Measurements from ENCODE around the gene CNOT2. TPM values are rescaled to one million over a fixed set of nuclear protein-coding genes. Genes with fewer than 3 reads are reported as not detected.

The CNOT2 gene
- total and polyA plus RNA-seq, 4 donors: 17.5 to 93.4 (median 49.0) TPM

DNA sequence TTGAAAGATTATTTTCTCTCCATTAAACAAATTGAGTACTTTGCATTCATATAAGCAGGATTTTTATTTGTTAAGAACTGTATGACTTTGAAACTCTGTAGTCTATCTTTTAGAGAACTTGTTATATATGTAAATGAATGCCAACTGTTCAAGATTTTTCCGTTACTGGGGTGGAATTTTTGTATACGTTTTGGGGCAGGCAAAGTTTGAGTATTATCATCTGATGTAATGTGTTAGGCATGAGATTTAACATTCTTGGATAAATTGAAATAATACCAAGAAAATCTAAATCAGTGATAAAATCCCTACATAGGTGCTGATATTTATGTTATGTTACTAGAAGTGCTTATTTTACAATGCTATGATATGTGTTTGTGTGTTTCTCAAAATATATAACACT is 8.4 kb downstream of the CNOT2 start:
- Histone ChIP-seq H3K36me3 (ENCODE audit: control insufficient read depth in 4 of 4, insufficient read depth in 3 of 4, low read depth in 1 of 4, low read length in 3 of 4) (no peaks in the 10 kb centered on the region), H3K27ac (ENCODE audit: low read depth in 1 of 2, low read length in 2 of 2) (no peak overlapping the region), H3K27me3 (ENCODE audit: control insufficient read depth in 4 of 4, insufficient read depth in 4 of 4, low read length in 3 of 4) (no peaks in the 10 kb centered on the region), H3K9me3 (ENCODE audit: control insufficient read depth in 4 of 4, low read length in 3 of 4) (no peaks in the 10 kb centered on the region), H3K4me3 (ENCODE audit: low read depth in 1 of 3, low read length in 3 of 3) (no peak overlapping the region), H3K4me1 (ENCODE audit: control insufficient read depth in 4 of 4, insufficient read depth in 4 of 4, low read length in 3 of 4) (peaks cover 4 to 21% (median 12%) of the 10 kb centered on the region in 4 donors), H3K9ac (ENCODE audit: low read depth in 1 of 2, low read length in 2 of 2) (no peak overlapping the region)
- TF ChIP-seq REST (IDR thresholded peaks at IDR 0.05): no peak
- TF ChIP-seq MAX (IDR thresholded peaks at IDR 0.05): no peak
- TF ChIP-seq YY1 (IDR thresholded peaks at IDR 0.05): no peak
- TF ChIP-seq EGR1 (IDR thresholded peaks at IDR 0.05; ENCODE audit: low read depth in 2 of 2): no peak
- TF ChIP-seq SP1 (IDR thresholded peaks at IDR 0.05): no peak
- TF ChIP-seq, protein P1, sequence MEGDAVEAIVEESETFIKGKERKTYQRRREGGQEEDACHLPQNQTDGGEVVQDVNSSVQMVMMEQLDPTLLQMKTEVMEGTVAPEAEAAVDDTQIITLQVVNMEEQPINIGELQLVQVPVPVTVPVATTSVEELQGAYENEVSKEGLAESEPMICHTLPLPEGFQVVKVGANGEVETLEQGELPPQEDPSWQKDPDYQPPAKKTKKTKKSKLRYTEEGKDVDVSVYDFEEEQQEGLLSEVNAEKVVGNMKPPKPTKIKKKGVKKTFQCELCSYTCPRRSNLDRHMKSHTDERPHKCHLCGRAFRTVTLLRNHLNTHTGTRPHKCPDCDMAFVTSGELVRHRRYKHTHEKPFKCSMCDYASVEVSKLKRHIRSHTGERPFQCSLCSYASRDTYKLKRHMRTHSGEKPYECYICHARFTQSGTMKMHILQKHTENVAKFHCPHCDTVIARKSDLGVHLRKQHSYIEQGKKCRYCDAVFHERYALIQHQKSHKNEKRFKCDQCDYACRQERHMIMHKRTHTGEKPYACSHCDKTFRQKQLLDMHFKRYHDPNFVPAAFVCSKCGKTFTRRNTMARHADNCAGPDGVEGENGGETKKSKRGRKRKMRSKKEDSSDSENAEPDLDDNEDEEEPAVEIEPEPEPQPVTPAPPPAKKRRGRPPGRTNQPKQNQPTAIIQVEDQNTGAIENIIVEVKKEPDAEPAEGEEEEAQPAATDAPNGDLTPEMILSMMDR (IDR thresholded peaks at IDR 0.05; ENCODE audit: low read depth, low read length, missing input control): no peak
- TF ChIP-seq FOXA2 (IDR thresholded peaks at IDR 0.05): no peak
- TF ChIP-seq TAF1 (conservative IDR thresholded peaks at IDR 0.05): no peak
- no peak for TF ChIP-seq ZBTB33 (IDR thresholded peaks at IDR 0.05)
- no peak for TF ChIP-seq GABPA (IDR thresholded peaks at IDR 0.05 in 1 of 2, conservative IDR thresholded peaks at IDR 0.05 in 1 of 2)
- TF ChIP-seq, protein P2, sequence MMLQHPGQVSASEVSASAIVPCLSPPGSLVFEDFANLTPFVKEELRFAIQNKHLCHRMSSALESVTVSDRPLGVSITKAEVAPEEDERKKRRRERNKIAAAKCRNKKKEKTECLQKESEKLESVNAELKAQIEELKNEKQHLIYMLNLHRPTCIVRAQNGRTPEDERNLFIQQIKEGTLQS (IDR thresholded peaks at IDR 0.05): no peak
- no peak for TF ChIP-seq NR2F2 (IDR thresholded peaks at IDR 0.05)
- TF ChIP-seq RXRA (IDR thresholded peaks at IDR 0.05): no peak
- no peak for TF ChIP-seq HNF4A (conservative IDR thresholded peaks at IDR 0.05)
- DNase-seq (ENCODE audit: low spot score): no peak
- WGBS: 75% methylated on average over 2 of the region's 2 CpGs

DNA sequence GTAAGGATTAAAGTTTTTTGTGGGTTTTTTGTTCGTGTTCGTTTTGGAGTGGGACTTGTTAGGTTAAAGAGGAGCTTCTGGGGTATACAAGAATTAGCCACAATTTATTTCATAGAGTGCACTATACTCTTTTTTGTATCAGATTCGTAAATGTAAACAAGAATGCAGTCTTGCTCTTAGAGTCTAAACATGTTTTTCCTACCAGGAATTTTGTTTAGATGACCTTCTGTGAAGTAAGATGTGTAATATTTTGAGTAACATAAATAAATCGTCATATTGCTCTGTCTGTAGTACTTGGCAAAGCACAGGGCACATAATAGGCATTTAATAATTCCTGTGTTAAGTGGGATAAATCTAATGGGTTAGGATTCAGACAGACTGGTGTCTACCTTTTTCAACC is 9.6 kb downstream of the CNOT2 start:
- Histone ChIP-seq H3K27ac (ENCODE audit: low read depth in 1 of 2, low read length in 2 of 2) (no peak overlapping the region), H3K4me1 (ENCODE audit: control insufficient read depth in 4 of 4, insufficient read depth in 4 of 4, low read length in 3 of 4) (peaks cover 2 to 16% (median 10%) of the 10 kb centered on the region in 4 donors), H3K9me3 (ENCODE audit: control insufficient read depth in 4 of 4, low read length in 3 of 4) (no peaks in the 10 kb centered on the region), H3K27me3 (ENCODE audit: control insufficient read depth in 4 of 4, insufficient read depth in 4 of 4, low read length in 3 of 4) (no peaks in the 10 kb centered on the region), H3K4me3 (ENCODE audit: low read depth in 1 of 3, low read length in 3 of 3) (no peak overlapping the region), H3K9ac (ENCODE audit: low read depth in 1 of 2, low read length in 2 of 2) (no peak overlapping the region), H3K36me3 (ENCODE audit: control insufficient read depth in 4 of 4, insufficient read depth in 3 of 4, low read depth in 1 of 4, low read length in 3 of 4) (no peaks in the 10 kb centered on the region)
- WGBS: 86% methylated on average over 4 of the region's 4 CpGs
- DNase-seq (ENCODE audit: low spot score): no peak
- TF ChIP-seq FOXA2 (IDR thresholded peaks at IDR 0.05): no peak
- TF ChIP-seq SP1 (IDR thresholded peaks at IDR 0.05): no peak
- no peak for TF ChIP-seq FOXA1 (IDR thresholded peaks at IDR 0.05)
- TF ChIP-seq GABPA (IDR thresholded peaks at IDR 0.05 in 1 of 2, conservative IDR thresholded peaks at IDR 0.05 in 1 of 2): no peak
- no peak for TF ChIP-seq EGR1 (IDR thresholded peaks at IDR 0.05; ENCODE audit: low read depth in 2 of 2)
- TF ChIP-seq NR2F2 (IDR thresholded peaks at IDR 0.05): no peak
- no peak for TF ChIP-seq JUND (IDR thresholded peaks at IDR 0.05)
- no peak for TF ChIP-seq HNF4A (conservative IDR thresholded peaks at IDR 0.05)
- TF ChIP-seq, protein P1 (IDR thresholded peaks at IDR 0.05; ENCODE audit: low read depth, low read length, missing input control): no peak
- TF ChIP-seq MAX (IDR thresholded peaks at IDR 0.05): no peak
- TF ChIP-seq YY1 (IDR thresholded peaks at IDR 0.05): no peak
- no peak for TF ChIP-seq TAF1 (conservative IDR thresholded peaks at IDR 0.05)
- TF ChIP-seq RAD21 (IDR thresholded peaks at IDR 0.05): no peak
- TF ChIP-seq REST (IDR thresholded peaks at IDR 0.05): no peak

All from liver (tissue), 9 donors.